ENCODE data around the gene DYNC2H1.

Gene DYNC2H1

GRCh38 chr11:103294516-103294915 lies 185.3 kb downstream of the DYNC2H1 start:
- no peak for DNase-seq (ENCODE audit: low read depth in 2 of 2)
- no peak overlapping the region for H3K4me3 ChIP-seq (replicated peaks in 1 of 2; ENCODE audit: low read depth in 2 of 2, low read length in 2 of 2)
- no peak for TF ChIP-seq CTCF (IDR thresholded peaks at IDR 0.05; ENCODE audit: low read depth, low read length)

GRCh38 chr11:103295704-103296103 lies 186.5 kb downstream of the DYNC2H1 start:
- no peak for TF ChIP-seq CTCF (IDR thresholded peaks at IDR 0.05; ENCODE audit: low read depth, low read length)
- DNase-seq (ENCODE audit: low read depth in 2 of 2) = peak in 1 of 2 donors; percentile 13

GRCh38 chr11:103297900-103298299 lies 188.7 kb downstream of the DYNC2H1 start:
- no peak overlapping the region for H3K4me3 ChIP-seq (replicated peaks in 1 of 2; ENCODE audit: low read depth in 2 of 2, low read length in 2 of 2)
- no peak for DNase-seq (ENCODE audit: low read depth in 2 of 2)
- TF ChIP-seq CTCF (IDR thresholded peaks at IDR 0.05; ENCODE audit: low read depth, low read length) = no peak

More at GRCh38 chr11:103295704-103296103, 186.5 kb downstream of the DYNC2H1 start:
- H3K4me3 ChIP-seq (replicated peaks in 1 of 2; ENCODE audit: low read depth in 2 of 2, low read length in 2 of 2) = no peak overlapping the region

GRCh38 chr11:103315248-103315647 lies 206.0 kb downstream of the DYNC2H1 start:
- peak in 1 of 2 donors; percentile 6 for DNase-seq (ENCODE audit: low read depth in 2 of 2)
- no peak overlapping the region for H3K4me3 ChIP-seq (replicated peaks in 1 of 2; ENCODE audit: low read depth in 2 of 2, low read length in 2 of 2)
- no peak for TF ChIP-seq CTCF (IDR thresholded peaks at IDR 0.05; ENCODE audit: low read depth, low read length)

- H3K4me3 ChIP-seq (replicated peaks in 1 of 2; ENCODE audit: low read depth in 2 of 2, low read length in 2 of 2) = no peak overlapping the region
- no peak for TF ChIP-seq CTCF (IDR thresholded peaks at IDR 0.05; ENCODE audit: low read depth, low read length)
- peak; percentile 4 to 21 for DNase-seq (ENCODE audit: low read depth in 2 of 2)
Measured at GRCh38 chr11:103317118-103317517, 207.9 kb downstream of the DYNC2H1 start.

- TF ChIP-seq CTCF (IDR thresholded peaks at IDR 0.05; ENCODE audit: low read depth, low read length) = no peak
- peak in 1 of 2 donors; percentile 78 for DNase-seq (ENCODE audit: low read depth in 2 of 2)
- no peak overlapping the region for H3K4me3 ChIP-seq (replicated peaks in 1 of 2; ENCODE audit: low read depth in 2 of 2, low read length in 2 of 2)
Measured at GRCh38 chr11:103322821-103323220, 213.6 kb downstream of the DYNC2H1 start.

- no peak for TF ChIP-seq CTCF (IDR thresholded peaks at IDR 0.05; ENCODE audit: low read depth, low read length)
- no peak overlapping the region for H3K4me3 ChIP-seq (replicated peaks in 1 of 2; ENCODE audit: low read depth in 2 of 2, low read length in 2 of 2)
- no peak for DNase-seq (ENCODE audit: low read depth in 2 of 2)
Measured at GRCh38 chr11:103325686-103326069, 216.5 kb downstream of the DYNC2H1 start.
